GM11168 (cell line): ENCODE results near the gene CES5A.
"Not testable (repeated sequence)": the region's sequence is repeated elsewhere in the genome, so short reads cannot be mapped to it uniquely, and the experiment has no call there.

Experiments used
- in situ Hi-C: fragments of 300-500 bp; cut with MboI; formaldehyde crosslinking; loops from one replicate; pipeline ENCODE4 v1.12.0; 2022; ENCODE audit warnings: low sequenced_read_pairs; ENCODE audit not compliant: unreplicated experiment

Gene CES5A

DNA sequence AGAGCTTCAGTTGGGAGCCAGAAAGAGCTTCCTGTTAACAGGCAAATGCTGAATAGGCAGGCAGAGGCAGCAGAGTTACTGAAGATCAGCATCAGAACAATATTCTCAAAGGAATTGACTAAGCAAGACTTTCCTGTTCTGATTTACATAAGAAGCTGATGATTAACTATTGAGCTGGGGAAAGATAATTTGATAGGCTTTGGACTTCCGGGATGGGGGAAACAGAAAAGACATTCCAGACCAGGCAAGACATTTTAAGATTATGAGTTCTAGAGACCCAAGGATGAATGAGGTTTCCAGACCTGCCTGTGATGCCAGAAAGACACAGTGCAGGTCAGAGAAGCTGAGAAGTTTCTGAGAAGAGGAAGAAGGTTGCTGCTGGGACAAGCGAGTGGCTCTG lies at the start of gene CES5A:
Gene CES5A (minus strand): TSS at position 101 of the 400 bp plus-strand sequence. CDS start 152 bp downstream, outside the sequence.
- in situ Hi-C loops: no loop called here

GRCh38 chr16:55922662-55923061 lies 47.5 kb upstream of the CES5A start:
- in situ Hi-C loops: no loop called here

- in situ Hi-C loops: no loop called here
These were observed 42.4 kb upstream of the CES5A start for GRCh38 chr16:55917373-55918160.

- in situ Hi-C loops: no loop called here
These were observed 40.1 kb upstream of the CES5A start for GRCh38 chr16:55915096-55915827.

DNA sequence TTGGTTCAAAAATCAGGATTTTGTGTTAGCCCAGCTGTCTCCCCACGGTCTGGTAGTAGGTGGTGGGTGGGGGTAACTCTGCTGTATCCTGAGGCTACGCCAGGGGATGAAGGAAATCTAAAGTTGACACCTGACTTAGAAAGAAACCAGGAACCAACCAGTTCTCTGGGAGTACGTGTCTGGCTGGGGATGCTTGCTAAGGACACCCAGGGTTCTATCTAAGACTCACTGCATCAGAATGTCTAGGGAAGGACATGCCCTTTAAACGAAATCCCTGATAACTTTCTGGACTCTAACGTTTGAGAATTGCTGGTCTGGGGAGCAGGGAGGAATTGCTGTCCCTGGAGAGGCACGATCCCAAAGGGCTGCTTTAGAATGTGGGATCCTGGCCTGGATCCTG lies 39.2 kb upstream of the CES5A start:
- in situ Hi-C loops: no loop called here

DNA sequence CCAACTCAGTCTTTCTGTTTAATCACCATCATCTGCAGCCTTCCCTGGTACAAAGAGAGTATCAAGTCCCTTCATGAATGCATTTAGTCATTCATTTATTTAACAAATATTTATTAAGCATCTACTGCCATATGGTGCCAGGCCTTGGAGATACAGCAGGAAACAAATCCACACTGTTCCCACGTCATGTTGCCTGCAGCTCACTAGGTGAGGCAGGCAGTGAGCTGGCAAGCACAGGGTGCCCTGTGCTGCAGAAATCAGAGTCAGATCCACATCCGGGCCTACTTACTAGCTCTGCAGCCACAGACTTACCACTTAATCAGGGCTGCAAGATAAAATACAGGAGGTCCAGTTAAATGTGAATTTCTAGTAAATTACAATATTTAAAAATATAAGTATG lies 38.5 kb upstream of the CES5A start:
- in situ Hi-C loops: no loop called here

- in situ Hi-C loops: not testable (repeated sequence)
These were observed 37.9 kb upstream of the CES5A start for GRCh38 chr16:55913121-55913520.

DNA sequence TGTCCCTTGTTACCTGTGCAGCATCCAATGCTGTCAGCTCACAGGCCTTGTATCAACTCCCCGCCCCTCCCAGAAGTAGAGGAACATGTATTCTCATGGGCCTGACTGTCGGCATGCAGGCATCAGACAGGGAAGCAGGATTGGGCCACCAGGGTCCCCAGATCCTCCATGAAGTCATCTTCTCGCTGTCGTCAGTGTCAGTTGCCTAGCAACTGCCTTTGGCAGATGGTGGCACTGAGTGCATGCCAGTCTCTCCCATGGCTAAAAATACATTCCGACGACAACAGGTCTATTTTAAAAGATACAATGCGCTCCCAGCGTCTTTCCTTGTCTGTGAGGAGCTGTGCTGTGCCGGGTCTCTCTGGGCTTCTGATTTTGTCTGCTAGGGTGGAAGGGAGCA lies 36.8 kb upstream of the CES5A start:
- in situ Hi-C loops: no loop called here

DNA sequence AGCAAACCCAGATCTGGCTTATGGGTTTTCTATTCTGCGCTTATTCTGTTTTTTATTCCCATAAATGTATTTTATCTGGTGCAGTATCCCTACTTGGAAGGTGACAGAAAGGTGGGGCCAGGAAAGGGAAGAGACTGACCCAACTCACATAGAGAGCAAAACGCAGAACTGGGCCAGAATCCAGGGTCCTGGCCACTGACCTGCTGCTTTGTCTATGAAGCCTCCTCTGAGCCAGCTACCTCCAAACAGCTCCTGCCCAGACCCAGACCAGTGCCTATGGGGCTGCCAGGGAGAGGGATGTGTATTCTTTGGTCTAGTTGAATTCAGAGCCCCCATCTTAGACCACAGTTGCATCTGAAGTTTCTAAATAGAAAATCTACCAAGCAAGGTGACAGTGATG lies 36.4 kb upstream of the CES5A start:
- in situ Hi-C loops: no loop called here

DNA sequence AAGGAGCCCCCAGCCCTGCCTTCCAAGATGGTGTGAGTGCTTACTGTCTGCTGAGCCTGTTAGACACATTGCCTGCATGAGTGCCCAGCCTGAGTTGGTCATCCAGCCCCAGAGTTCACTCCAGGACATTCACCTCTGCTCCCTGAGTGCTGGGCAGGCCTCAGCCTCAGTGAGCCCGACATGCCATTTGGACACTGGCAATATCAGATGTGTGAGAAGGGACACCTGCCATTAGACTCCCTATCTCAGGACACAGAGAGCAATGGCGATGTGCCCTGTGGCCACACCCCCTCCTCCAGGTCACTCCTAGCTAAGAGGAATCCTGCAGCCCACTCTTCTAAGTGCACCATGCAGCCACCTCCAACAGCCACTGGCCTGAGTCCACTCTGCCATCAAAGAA lies 34.7 kb upstream of the CES5A start:
- in situ Hi-C loops: no loop called here

- in situ Hi-C loops: no loop called here
These were observed 33.5 kb upstream of the CES5A start for GRCh38 chr16:55908641-55909040.

DNA sequence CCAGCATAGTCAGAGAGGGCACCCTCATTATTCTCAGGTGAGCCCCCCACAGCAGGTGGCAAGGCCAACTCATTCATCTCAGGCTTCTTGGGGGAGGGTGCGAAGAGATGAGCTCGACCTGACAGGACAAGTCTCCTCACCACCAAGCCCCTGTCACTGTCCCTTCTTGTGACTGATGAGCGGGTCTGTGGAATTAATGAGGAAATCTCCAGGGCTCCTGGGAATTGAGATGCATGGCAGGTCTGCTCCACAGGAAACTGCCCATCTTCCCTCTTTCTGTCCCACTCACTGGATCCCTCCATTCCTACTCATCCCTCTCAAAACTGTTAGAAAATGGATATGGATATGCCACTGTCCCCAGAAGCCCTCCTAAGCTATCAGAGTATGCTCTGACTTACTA lies 32.5 kb upstream of the CES5A start:
- in situ Hi-C loops: no loop called here

DNA sequence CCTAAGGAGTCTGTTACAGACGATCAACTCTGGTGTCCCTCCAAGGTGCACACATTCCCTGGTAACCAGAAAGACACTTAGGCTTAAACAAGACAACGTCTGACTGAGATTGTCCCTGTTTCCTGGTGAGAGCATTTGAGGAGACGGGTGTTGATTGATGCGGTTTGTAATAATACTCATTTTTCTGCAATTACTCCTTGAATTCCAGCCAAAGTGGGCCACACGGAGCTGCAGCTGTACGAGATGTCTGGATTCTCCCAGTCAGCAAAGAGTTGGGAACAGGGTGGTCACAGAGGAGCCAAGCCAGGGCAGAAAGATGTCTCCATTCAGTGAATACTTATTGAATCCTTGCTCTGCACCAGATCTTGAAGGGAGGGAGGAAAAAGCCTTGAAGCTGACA lies 30.9 kb upstream of the CES5A start:
- in situ Hi-C loops: no loop called here

DNA sequence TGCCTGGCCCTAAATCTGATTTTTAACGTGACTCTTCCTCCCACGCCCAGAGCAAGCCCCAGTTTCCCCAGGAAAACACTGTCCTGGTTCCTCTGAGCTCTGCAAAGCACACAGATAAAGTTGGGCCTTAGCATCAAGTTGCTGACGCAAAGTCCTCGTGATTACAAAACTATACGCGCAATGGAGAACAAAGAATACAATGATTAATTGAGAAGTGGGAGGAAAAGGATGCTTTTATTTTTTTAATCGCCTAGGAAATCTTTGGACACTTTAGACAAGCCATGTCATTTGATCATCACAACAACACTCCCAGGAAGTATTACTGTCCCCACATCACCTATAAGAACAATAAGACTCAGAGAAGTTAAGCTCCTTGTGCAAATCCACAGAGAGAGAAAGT lies 30.5 kb upstream of the CES5A start:
- in situ Hi-C loops: no loop called here

DNA sequence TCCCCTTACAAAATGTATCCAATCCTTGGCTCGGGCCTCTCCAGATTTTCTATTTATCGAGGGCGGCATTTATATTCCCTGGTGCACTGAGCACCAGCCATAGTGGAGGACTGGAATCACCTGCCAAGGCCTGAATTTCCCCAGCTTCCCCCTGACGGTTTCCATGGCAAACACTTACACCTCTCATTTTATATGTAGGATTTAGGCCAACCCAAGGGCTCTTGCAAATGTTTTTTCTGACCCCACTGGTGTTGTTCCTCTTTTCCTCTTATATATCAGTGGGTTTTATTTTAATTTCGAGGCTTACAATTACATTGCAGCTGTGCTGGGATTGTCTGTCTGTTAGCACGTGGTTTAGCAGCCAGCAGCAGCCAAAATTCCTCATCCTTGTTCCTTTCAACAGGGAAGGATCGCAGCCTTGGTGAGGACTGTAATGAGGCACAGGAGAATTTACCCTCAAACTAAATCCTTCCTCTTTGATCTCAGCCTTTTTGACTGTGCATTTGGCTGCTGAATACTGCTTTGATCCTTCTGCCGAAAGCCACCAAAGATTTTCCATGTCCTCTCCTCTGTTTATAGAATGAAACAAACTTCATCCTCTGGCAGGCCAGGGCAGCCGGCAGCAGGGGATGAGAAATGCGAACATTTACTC lies 26.5 kb upstream of the CES5A start:
- in situ Hi-C loops: no loop called here

- in situ Hi-C loops: no loop called here
These were observed 25.6 kb upstream of the CES5A start for GRCh38 chr16:55900616-55901393.

DNA sequence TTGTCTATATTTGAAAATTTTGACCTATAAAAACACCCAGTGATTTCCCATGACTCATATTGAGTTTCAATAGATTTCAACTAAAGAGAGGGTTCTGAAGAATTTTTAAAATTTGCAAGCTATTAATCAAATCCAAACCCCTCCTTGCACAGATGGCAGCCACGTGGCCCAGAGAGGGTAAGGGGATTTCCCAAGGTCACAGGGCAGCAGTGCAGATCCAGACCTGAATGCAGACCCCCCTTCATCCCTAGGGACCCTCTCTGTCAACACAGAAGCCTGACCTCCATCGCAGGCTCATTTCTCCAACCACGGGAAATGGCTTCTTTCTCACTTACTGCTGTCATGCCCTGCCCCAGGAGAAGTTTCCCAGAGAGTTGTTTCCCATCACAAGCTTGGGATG lies 24.7 kb upstream of the CES5A start:
- in situ Hi-C loops: no loop called here

DNA sequence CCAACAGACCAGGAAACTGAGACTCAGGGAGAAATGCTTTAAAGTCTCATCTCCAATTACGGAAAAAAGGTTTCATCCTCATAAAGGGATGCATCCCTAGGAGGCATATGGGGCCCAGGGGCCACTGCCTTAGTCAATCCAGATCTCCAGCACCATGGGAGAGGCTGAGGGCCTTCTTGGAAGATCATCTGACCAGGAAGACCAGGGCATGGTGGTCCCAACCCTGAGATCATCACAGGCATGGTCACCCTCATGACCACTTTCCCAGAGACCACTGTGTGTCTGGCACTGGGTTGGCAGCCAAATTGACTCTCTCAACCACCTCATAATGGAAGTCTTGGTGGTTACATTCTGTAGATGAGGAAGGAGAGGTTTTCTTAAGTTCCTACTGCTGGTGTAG lies 23.4 kb upstream of the CES5A start:
- in situ Hi-C loops: no loop called here

DNA sequence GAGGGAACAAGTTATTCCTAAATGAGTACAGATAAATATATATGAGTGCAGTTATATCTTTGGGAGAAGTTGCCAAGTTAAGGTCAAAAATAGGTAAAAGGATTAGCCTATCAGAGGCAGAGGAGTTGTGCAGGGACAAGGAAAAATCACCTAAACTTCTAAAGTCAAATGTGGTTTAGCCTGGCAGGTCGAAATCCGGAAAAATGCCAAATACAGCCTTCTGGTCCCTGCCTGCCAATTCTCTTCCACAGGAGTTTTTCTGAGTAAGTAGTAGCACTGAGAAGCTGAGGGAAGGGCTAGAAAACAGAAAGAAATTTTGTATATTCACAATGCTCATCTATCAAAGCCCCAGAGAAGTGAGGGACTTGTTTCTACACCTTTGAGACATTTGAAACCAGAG lies 17.6 kb upstream of the CES5A start:
- in situ Hi-C loops: no loop called here

DNA sequence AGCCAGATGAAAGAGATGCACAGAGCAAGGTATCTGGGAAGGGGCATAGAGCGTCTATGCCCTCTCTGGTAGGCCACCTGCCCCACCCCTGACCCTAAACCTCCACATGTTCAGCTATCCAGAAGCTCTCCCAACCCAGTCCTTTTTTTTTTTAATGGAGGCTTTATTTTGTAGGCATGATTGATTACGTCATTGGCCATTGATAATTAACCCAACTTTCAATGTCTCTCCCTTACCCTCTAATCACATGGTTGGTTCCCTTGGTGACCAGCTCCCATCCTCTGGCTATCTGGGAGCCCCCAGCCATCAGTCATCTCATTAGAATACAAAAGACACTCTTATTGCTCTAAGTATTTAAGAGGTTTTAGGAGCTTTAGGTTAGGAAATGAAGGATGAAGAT lies 14.3 kb upstream of the CES5A start:
- in situ Hi-C loops: no loop called here

GRCh38 chr16:55888546-55888945 lies 13.4 kb upstream of the CES5A start:
- in situ Hi-C loops: no loop called here
